Measurements from ENCODE around the gene CLEC9A.

The CLEC9A gene

DNA sequence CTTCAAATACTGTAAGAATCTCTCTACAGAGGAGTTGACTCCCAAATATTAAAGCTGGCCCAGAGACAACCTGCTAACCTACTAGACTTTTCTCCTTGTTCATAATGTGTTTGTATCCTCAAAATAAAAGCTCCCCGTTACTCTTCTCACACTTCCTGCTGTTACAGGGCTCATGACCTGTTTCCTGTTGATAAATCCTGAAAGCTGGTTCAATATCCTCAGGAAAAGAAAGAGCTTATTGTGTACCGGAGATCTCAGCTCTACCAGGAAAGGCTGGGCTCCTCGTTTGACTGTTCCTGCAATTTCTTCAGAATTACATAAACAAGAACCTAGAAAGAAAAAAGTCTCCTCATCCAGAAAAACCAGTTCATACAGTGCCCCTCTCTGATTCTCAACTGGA, 37.5 kb downstream of the CLEC9A start:
- no peak for DNase-seq

DNA sequence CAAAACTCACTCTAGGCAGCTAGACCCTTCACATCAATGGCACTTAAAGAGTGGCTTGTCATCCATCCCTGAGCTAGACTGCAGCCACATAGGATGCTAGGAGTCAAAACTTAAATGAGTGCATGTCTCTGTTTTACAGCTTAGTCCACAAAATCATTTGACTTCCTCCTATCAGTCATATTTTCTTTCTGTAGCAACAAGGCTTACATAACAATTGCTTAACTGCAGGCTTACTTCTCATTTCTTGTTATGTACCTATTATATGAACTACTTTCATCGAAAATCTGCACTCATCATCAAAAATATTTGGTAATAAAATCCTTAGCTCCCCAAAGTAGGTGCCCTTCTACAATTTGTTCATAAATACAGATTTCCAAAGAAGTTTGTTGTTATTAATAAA, 38.2 kb downstream of the CLEC9A start:
- DNase-seq = no peak

DNA sequence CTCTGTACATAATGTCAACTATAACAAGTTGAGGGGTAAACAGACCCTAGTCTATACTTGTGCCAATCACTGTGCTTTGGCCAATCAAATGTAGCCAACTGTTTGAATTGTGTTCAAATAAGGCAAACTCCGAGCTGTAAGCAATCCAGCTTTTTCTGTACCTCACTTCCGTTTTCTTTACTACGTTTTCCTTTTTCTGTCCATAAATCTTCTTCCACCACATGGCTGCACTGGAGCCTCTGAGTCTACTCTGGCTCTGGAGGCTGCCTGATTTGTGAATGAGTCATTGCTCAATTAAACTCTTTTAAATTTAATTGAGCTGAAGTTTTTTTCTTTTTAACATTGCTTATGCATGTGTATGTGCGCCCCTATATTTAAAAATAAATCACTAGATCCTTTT, 38.6 kb downstream of the CLEC9A start:
- DNase-seq = peak; percentile 4

DNA sequence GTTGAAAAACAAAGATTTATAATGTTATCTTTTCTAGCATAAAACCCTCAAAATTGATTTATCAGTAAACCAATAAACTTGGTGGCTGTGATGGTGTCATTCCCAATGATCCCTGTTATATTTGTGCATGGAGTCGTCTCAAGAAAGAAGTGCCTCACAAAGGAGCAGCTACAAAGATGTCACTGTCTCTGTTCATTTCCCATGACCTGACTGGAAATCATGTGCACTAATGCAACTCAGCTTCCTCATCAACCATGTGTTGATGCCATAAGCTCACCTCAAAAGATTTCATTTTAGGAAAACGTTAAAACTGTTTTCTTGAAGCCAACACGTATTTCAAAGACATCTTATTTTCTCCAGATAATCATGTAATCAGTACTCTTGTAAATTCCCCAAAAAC, 39.5 kb downstream of the CLEC9A start:
- DNase-seq = no peak

DNA sequence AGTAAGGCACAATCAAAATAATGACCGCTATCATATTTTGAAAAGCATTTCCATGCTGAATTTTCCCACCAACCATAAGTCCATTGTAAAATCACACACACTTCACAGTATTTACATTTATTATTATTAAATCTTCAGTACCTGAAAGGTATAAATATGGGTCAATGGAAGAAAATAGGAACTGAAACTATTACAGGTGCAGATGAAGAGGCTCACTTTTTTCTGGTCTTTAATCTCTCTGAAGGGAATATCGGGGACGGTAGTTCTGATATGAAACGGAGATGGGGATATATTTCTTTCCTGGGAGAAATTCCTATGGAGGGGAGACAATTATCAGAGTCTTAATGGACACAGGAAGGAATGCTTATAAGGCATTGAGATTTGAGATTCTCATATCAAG, 39.9 kb downstream of the CLEC9A start:
- DNase-seq = no peak

DNA sequence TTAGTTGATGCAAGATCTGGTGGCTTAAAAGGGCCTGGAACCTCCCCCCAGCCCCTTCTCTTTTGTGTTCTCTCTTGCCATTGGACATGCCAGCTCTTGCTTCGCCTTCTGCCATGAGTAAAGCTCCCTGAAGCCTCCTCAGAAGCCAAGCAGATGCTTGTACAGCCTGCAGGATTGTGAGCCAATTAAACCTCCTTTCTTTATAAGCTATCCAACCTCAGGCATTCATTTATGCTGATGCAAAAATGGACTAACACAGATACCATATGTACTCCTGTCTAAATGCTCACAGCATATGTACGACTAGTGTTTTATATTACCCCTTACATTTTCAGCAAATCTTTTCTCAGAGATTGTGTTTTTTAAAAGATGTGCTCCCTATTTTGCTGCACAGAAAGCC, 41.6 kb downstream of the CLEC9A start:
- DNase-seq = no peak

DNA sequence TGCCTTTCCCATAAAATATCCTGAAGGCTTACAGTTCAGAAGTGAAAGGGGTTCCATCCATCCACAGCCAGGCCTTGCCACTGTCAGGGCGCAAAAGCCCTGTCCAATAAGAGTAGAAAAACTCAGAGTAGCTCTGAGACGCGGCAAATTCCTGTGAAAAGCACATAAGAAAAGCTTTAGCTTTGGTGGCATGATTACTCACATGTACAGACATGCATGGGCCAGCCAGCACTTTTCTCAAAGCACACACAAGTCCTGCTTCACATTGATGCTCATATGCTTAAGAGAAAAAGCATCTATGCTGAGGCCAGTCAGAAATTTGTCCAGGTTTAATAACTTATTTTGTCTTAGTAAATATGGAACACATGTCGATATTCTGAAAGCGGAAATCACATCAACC, 42.8 kb downstream of the CLEC9A start:
- no peak for DNase-seq

DNA sequence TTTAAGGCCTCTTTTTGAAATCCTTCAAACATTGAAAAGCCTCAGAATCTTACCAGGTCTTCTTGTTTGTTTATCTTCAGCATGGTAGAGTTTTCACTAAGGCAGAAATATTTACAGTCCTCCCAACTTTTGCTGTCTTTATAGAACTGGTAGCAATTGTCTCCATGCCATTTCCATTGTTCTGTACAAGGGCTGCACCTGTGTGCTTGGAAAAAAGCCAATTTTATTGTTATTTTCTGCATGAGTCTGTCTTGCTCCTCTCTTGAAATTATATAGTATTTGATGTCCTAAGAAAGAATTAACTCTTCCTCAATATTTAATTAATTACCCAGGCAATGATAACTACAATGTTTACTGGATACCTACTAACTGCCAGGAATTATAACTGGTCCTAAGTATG, 45.0 kb downstream of the CLEC9A start:
- no peak for DNase-seq

DNA sequence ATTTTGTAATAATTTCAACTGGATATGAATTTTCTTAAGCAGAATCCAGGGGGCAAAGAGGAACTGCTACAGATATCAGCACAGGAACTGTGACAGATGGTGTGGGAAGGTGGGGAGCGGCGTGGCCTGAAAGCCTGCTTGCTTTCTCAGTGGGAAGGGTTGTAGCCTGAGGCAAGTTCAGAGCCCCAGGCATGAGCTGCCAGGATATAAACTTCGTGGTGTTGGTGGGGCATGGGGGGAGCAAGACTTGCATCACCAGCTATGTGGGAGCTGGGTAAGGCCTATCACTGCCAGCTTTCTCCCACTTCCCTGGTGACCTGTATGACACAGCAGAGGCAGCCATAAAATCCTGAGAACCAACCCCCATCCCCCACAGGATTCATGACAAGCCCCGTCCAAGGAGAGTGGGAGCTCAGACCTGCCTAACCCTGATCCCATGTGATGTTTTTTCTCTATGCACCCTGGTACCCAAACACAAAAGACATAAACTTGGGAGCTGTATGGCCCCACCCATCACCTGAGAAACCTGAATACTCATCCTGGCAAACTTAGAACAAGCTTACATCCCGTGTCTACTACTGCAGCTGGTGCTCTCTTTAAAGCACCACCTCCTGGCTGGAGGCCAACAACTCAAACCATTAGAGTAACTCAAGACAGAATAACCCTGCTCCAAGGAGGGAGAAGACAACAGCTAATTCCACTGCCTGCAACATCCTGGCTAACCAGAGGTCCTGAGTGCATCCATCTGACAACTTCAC, 51.8 kb downstream of the CLEC9A start:
- DNase-seq = no peak

DNA sequence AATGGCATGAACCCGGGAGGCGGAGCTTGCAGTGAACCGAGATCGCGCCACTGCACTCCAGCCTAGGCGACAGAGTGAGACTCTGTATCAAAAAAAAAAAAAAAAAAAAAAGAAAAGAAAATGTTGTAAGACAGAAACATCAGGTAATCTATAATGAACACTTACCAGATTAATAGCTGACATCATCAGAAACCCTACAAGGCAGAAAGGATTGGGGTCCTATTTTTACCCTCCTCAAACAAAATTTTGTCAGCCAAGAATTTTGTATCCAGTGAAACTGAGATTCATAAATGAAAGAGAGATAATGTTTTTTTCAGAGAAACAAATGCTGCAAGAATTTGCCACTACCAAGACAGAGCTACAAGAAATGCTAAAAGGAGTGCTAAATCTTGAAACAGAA, 54.3 kb downstream of the CLEC9A start:
- no peak for DNase-seq

DNA sequence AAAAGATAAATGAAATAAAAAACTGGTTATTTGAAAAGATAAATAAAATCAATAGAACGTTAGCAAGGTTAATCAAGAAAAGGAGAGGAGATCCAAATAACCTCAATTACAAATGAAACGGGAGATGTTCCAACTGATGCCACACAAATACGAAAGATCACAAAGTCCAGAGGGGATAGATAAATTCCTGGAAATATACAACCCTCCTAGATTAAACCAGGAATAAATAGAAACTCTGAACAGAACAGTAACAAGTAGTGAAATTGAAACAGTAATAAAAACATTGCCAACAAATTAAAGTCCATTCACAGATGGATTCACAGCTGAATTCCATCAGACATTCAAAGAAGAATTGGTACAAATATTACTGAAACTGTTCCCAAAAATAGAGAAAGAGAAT, 55.9 kb downstream of the CLEC9A start:
- DNase-seq = no peak

DNA sequence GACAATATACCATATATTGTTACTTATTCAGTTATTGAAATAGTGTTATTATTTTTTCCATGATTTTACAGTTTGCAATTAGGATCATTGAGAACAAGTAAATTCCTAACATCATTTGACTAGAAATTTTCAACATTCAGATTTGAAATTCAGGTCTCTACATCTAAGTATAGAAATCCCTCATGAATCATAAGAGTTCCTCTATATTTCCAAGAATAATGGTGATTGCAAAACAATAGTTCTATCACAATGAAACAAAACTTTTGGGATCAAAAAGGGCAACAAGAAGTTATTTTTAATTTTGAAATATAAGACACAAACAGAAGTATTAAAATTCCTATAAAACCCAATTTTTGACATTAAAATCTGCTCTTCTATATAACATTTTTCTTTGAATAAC, 57.5 kb downstream of the CLEC9A start:
- no peak for DNase-seq

DNA sequence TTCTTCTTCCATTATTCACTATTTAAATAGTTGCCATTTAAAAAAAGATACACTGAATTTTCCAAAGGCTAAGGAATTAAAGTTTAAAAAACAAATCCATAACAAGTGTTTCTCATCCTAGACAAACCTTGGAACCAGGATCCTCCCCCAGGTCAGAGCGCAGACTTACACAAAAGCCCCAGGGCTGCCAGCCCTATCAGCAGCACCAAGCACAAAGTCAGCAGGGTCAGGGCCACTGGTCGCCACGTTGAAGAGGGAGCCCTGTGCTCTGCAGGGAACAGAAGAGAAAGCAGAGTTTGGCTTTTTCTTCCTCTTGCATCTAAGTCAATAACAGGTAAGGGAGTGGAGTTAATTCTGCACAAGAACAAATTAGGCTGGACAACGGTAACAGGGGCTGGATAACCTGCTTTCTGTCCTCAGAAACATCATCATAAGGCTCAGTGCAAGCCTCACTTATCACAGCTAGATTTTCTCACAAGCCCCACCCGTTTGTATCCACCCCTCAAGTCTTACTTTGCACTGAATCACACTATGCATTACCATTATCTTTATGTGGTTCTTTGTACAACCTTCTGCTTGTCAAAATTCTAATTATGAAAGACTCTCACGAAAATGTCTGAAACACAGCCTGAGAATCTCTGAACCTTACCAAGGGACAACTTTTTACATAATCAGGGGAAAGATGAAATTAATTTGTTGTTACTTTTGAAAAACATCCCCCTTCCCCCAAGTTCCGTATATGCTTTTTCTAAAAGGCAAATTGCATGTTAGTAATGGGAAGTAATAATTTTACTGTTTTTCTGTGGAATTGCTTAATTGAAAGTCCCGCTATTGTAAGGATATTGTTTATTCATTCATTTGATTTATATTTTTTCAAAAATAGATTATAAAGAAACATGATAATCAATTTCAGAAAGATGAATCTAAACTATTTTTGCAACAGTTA, 58.7 kb downstream of the CLEC9A start:
- no peak for DNase-seq

DNA sequence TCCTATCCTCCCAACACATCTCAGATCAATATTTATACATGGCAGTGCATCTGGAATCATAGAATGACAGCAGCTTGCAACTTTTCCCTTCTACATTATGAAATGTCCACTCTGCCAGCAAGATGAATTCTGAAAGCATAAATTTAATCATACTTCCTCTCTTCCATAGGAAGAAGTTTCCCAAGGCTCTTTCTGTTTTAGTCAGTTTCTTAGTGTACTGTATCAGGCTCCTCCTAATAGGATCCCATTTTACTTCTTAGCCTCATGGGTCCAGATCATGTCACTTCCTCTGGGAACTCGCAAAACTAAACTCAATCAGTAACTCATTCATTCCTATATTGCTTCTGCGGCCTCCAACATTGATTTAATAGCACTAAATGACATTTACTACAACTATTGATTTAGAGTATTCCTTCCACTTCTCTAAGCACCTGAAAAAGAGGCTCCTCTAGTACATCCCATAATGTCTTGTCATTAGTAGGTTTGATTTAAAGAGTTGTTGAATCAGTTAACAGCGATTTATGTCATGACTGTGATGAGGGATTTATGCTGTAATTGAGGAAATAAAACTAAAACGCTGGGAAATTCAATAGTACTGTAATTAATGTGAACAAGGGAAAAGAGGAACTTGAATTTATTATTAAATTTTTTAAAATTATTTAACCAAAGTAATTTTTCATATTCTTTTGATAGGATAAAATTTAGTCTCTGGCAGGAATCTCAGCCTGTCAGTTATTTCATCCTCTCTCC, 64.3 kb downstream of the CLEC9A start:
- DNase-seq = no peak

DNA sequence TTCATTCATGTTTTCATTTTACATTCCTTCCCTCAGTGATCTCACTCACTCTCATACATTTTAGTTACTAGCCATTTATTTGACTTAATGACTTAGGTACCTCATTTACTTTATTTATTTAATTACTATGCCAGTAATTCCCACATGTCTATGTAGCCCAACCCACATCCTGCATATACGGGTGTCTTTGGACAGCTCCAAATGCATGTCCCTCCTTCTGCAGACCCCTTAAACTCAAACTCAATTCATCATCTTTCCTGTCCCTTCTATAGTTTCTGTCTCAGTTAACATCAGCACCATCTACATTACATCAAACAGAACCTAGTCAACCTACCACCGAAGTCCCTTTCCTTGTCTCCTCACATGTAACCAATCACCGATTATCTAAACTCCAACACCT, 65.5 kb downstream of the CLEC9A start:
- no peak for DNase-seq

DNA sequence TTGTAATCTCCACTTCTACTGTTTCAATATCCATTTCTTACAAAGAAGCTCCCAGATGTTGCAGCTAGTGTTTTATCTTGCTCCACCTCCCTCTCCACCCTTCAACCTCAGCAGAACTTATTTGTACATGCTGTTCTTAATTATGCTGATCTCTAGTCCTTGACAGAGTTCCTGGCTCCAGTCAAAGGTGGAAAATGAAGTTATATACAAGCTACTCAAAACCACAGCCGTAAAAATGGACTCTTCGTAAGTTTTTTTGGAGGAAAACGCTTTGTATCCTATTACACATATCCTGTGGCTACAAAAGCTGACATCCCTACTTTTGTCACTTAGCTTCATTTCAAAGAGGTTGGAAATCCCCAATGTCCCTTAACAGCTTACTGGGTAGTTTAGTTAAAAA, 67.0 kb downstream of the CLEC9A start:
- no peak for DNase-seq

DNA sequence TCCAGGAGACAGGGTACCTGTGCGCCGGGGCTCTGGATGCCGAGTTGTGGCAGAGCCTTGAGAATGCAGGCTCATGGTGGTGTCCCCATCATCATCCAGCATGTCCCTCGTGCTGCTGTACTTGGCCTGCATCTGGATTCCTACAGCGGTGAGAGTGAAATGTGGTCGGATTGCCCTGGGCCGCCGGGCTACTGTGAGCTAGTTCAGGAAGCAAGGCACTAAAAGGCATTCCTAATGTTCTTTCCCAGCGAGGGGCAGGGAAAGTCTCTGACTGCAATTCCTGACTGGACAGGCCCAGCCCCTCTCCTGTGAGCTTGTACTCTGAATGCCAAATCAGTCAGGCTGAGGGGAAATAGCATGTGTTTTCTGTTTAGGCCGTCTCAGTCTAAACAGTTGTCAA, 68.3 kb downstream of the CLEC9A start, which contains the start of gene CLEC1A:
Gene CLEC1A, minus strand, starts transcription at position 195 of the 400 bp plus-strand sequence. Its CDS starts 63 bp downstream, at position 132.
- peak; percentile 8 for DNase-seq

DNA sequence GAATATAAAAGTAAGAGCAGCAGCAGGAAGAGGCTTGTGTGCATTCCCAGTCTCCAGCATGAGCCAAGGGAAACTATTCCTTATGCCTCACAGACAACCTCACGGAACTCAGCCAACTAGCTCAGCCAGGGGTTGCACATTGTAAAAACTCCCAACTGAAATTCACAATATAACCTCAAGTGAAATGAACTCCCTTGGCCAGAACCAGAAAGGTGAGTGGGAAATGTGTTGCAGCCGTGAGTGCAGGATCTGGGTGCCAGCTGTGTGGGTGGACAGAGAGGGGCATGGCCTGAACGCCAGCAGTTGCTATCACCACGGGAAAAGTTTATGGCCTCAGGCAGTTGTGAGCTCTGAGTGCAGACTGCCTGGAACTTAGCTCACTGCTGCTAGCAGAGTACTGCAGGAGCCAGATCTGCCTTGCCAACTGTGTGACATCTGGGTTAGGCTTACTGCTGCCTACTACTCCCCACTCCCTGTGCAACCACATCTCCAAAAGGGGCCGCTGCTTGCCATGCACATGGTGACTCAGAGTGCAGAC, 70.6 kb downstream of the CLEC9A start:
- DNase-seq = peak; percentile 10

DNA sequence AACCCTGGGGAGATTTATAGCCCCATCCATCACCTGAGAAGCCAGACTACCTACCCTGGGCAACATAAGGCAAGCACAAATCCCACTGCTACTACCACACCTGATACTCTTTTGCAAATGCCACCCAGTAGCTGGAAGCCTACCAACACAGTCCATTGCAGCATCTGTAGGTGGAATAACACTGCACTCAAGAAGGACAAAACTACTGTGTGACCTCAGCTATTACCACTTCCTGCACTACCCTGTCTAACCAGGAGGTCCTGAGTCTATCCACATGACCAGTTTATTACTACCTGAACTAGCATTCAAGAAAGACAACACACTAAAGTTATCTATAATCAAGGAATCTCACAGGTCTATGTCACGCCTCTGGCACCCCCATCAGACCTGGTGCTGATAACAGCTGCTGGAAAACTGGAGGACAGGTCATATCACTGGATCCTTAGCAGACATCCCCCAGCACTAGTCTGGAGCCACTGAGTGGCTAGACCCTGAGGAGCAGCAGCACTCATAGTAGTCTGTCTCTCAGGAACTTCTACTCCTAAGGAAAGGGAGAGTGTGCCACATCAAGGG, 71.3 kb downstream of the CLEC9A start:
- no peak for DNase-seq

DNA sequence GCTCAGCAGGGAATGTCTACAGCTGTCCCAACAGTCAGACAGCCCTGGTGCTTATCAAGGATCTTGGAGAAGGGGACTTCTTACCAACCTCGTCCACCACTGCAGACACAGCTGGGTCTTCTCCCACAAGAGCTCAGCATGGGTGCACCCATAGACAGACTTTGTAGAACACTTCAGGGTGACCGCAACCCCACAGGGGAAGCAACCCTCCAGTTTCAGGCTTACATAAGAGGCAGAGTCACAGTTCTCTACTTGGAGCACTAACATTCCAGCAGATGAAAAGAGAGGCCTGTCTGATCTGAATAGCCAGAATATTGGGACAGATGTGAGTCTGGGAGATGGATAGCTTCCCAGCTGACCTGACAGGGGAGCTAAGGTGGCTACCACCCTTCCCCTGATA, 71.8 kb downstream of the CLEC9A start:
- no peak for DNase-seq

DNA sequence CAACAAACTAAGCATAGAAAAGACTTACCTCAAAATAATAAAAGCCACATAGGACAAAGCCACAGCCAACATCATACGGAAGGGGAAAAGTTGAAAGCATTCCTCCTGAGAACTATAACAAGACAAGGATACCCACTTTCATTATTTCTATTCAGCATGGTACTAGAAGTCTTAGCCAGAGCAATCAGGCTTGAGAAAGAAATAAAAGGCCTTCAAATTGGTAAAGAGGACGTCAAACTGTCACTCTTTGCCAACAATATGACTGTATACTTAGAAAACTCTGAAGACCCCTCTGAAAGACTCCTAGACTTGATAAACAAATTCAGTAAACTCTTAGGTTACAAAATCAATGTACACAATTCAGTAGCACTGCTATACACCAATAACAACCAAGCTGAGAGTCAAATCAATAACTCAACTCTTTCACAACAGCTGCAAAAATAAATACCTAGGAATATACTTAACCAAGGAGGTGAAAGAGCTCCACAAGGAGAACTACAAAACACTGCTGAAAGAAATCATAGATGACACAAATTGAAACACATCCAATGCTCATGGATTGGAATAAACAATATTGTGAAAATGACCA, 79.9 kb downstream of the CLEC9A start:
- no peak for DNase-seq

DNA sequence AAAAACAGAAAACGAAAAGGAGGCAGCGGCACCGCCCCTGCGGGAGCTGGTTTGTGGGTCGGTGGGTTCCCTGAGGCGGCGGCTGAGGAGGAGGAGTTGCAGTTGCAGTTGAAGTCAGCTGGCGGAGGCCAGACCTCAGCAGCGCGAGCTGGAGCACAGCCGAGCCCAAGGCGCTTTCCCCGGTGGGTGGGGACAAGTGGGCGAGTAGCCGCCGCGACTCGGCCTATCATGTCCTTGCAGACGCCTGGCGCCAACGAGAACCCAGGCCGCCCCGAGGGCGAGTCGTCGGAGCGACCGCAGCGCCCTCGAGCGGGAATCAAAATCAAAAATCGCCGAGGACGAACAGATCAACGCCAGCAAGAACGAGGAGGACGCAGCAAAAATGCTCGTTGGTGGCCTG, 81.0 kb downstream of the CLEC9A start:
- DNase-seq = no peak
